Mesenteric fat pad (tissue), 1 donor: ENCODE data around the gene AOX1. TPM values are rescaled to one million over a fixed set of nuclear protein-coding genes. Genes with fewer than 3 reads are reported as not detected.
"Not testable (repeated sequence)": the region's sequence is repeated elsewhere in the genome, so short reads cannot be mapped to it uniquely, and the experiment has no call there.

Experiments used
- DNase-seq: peaks from one replicate; pipeline ENCODE4 v3.0.0-alpha.2; 2020; ENCODE audit warnings: low spot score
- total RNA-seq: library from RNA; stranded (reverse); fragmentation: NEBNext Ultra II Directional; extraction: Animal tissue kit (Norgen Biotek cat#: 25700); gene quantifications from one replicate; pipeline ENCODE4 v1.2.1, GENCODE V29; 2021
- donor health status: DM: yes; HTN: yes; CAD: no.

Gene AOX1
- total RNA-seq, 1 donor from 2014 or later: 220 TPM

- no peak for DNase-seq
Measured at GRCh38 chr2:200600549-200601225, 14.9 kb downstream of the AOX1 start.

GRCh38 chr2:200602584-200602983, 16.8 kb downstream of the AOX1 start:
- DNase-seq: no peak

GRCh38 chr2:200603972-200604371, 18.2 kb downstream of the AOX1 start:
- DNase-seq: no peak

GRCh38 chr2:200604571-200605255, 18.9 kb downstream of the AOX1 start:
- DNase-seq: no peak

- DNase-seq: no peak
Measured at GRCh38 chr2:200608341-200609027, 22.7 kb downstream of the AOX1 start.

- DNase-seq: no peak
Measured at GRCh38 chr2:200609028-200609614, 23.3 kb downstream of the AOX1 start.

GRCh38 chr2:200610217-200610616, 24.4 kb downstream of the AOX1 start:
- not testable (repeated sequence) for DNase-seq

- no peak for DNase-seq
Measured at GRCh38 chr2:200613692-200614091, 27.9 kb downstream of the AOX1 start.

GRCh38 chr2:200614249-200614648, 28.4 kb downstream of the AOX1 start:
- no peak for DNase-seq

GRCh38 chr2:200615247-200615646, 29.4 kb downstream of the AOX1 start:
- no peak for DNase-seq

- no peak for DNase-seq
Measured at GRCh38 chr2:200616193-200616592, 30.4 kb downstream of the AOX1 start.

GRCh38 chr2:200616656-200617055, 30.8 kb downstream of the AOX1 start:
- no peak for DNase-seq

- no peak for DNase-seq
Measured at GRCh38 chr2:200617156-200618053, 31.6 kb downstream of the AOX1 start.

- no peak for DNase-seq
Measured at GRCh38 chr2:200618054-200618419, 32.2 kb downstream of the AOX1 start.

GRCh38 chr2:200618590-200619021, 32.8 kb downstream of the AOX1 start:
- DNase-seq: no peak

GRCh38 chr2:200619279-200619678, 33.5 kb downstream of the AOX1 start:
- no peak for DNase-seq

GRCh38 chr2:200620606-200621390, 35.0 kb downstream of the AOX1 start:
- no peak for DNase-seq

- no peak for DNase-seq
Measured at GRCh38 chr2:200622106-200622505, 36.3 kb downstream of the AOX1 start.

- DNase-seq: no peak
Measured at GRCh38 chr2:200624026-200624425, 38.2 kb downstream of the AOX1 start.

GRCh38 chr2:200624658-200625057, 38.8 kb downstream of the AOX1 start:
- no peak for DNase-seq
